A549 (cell line): Measurements from ENCODE around the gene PRR14L. TPM values are rescaled to one million over a fixed set of nuclear protein-coding genes. Genes with fewer than 3 reads are reported as not detected.
"Not testable (repeated sequence)": the region's sequence is repeated elsewhere in the genome, so short reads cannot be mapped to it uniquely, and the experiment has no call there.

ENCODE experiments used
- ATAC-seq, 2 experiments: fragments of 200-7000 bp in 1 of 2; fragments of >200 bp in 1 of 2; cut with Nextera tagmentation in 1 of 2; cut with Tn5 transposase in 1 of 2; 3 replicates each; pipeline versions ENCODE4 v1.8.0 to v1.9.1; 2018 to 2020; ENCODE audit warnings: mild to moderate bottlenecking in 1 of 2, moderate library complexity in 1 of 2
- CTCF ChIA-PET: fragments of 300-600 bp; sonication (Branson Sonifier 250); formaldehyde crosslinking; extraction: SDS; loops from one replicate; lab custom pipeline; 2021; ENCODE audit warnings: antibody characterized with exemption, inconsistent platforms; lab: Yijun Ruan, JAX
- POLR2A ChIA-PET: fragments of 350-600 bp; formaldehyde crosslinking; extraction: SDS; loops from one replicate; lab custom pipeline; 2021; ENCODE audit warnings: antibody characterized with exemption, inconsistent platforms; lab: Yijun Ruan, JAX
- DNase-seq, 2 experiments: peaks; one replicate each; pipeline versions ENCODE4 v3.0.0 to v3.0.0-alpha.2; 2011 to 2016; ENCODE audit warnings: low read depth in 1 of 2, low spot score in 1 of 2
- FAIRE-seq: peaks from 2 replicates; lab custom pipeline; 2011; peaks lifted over from hg19 to GRCh38; lab: Jason Lieb, UNC
- H3K27ac ChIP-seq, 2 experiments: fragments of >200 bp; sonication (Bioruptor Twin); formaldehyde crosslinking; 3 replicates each; pipeline ENCODE4 v1.5.1; 2016 to 2017
- H3K4me1 ChIP-seq: fragments of >200 bp; sonication (Bioruptor Twin); formaldehyde crosslinking; 3 replicates; pipeline ENCODE4 v1.6.1; 2016
- H3K4me2 ChIP-seq: fragments of >200 bp; sonication (Bioruptor Twin); formaldehyde crosslinking; 3 replicates; pipeline ENCODE4 v1.6.1; 2016
- H3K4me3 ChIP-seq: fragments of >200 bp; sonication (Bioruptor Twin); formaldehyde crosslinking; 3 replicates; pipeline ENCODE4 v1.5.1; 2016
- H3K9me3 ChIP-seq: fragments of >200 bp; sonication (Bioruptor Twin); formaldehyde crosslinking; 3 replicates; pipeline ENCODE4 v1.6.1; 2016
- CBX8 ChIP-seq: fragments of 200-600 bp; sonication (generic); IDR thresholded peaks from 2 replicates; pipeline ENCODE4 v1.6.1; 2016
- EHF ChIP-seq: fragments of 250-450 bp; sonication (Bioruptor Pico); IDR thresholded peaks from 2 replicates; pipeline ENCODE4 v1.5.0; 2020; ENCODE audit warnings: mild to moderate bottlenecking
- FOSB ChIP-seq: fragments of 250-450 bp; sonication (Bioruptor Pico); IDR thresholded peaks from 2 replicates; pipeline ENCODE4 v1.5.0; 2020; ENCODE audit warnings: mild to moderate bottlenecking, moderate library complexity
- FOSL2 ChIP-seq, 2 experiments: fragments of 450-650 bp in 1 of 2; fragments of >200 bp in 1 of 2; sonication (Bioruptor Twin) in 1 of 2; formaldehyde crosslinking; IDR thresholded peaks; 2 replicates each; pipeline versions ENCODE4 v1.5.0 to v1.6.1; 2016 to 2020; ENCODE audit warnings: mild to moderate bottlenecking in 1 of 2, moderate library complexity in 1 of 2
- GATA3 ChIP-seq: IDR thresholded peaks from 2 replicates; pipeline ENCODE4 v1.6.1; 2012; ENCODE audit warnings: borderline replicate concordance
- HEYL ChIP-seq: fragments of 250-450 bp; sonication (Bioruptor Pico); IDR thresholded peaks from 2 replicates; pipeline ENCODE4 v1.8.0; 2021; ENCODE audit warnings: mild to moderate bottlenecking, moderate library complexity
- HOXA7 ChIP-seq: fragments of 250-450 bp; sonication (Bioruptor Pico); IDR thresholded peaks from 2 replicates; pipeline ENCODE4 v1.5.0; 2020; ENCODE audit warnings: mild to moderate bottlenecking, moderate library complexity
- HOXB5 ChIP-seq: fragments of 250-450 bp; sonication (Bioruptor Pico); IDR thresholded peaks from 2 replicates; pipeline ENCODE4 v1.5.0; 2020; ENCODE audit warnings: mild to moderate bottlenecking, moderate library complexity
- JUNB ChIP-seq: fragments of >200 bp; sonication (Bioruptor Twin); formaldehyde crosslinking; IDR thresholded peaks from 2 replicates; pipeline ENCODE4 v1.6.1; 2016
- NFE2L2 ChIP-seq: fragments of 150-350 bp; conservative IDR thresholded peaks from 2 replicates; pipeline ENCODE4 v1.6.1; 2014; ENCODE audit warnings: low read length
- RFX5 ChIP-seq: fragments of 450-650 bp; IDR thresholded peaks from 2 replicates; pipeline ENCODE4 v1.7.1; 2014; ENCODE audit warnings: antibody characterized with exemption, mild to moderate bottlenecking, moderate library complexity
- RNF2 ChIP-seq: fragments of 200-600 bp; sonication (generic); IDR thresholded peaks from 2 replicates; pipeline ENCODE4 v1.6.1; 2016; ENCODE audit warnings: low read depth, mild to moderate bottlenecking, antibody characterized with exemption, moderate library complexity, borderline replicate concordance
- SREBF2 ChIP-seq: fragments of 450-650 bp; IDR thresholded peaks from 2 replicates; pipeline ENCODE4 v1.6.1; 2014; ENCODE audit warnings: mild to moderate bottlenecking, moderate library complexity
- WGBS: methylation state at CpG from one replicate; pipeline ENCODE4 v1.1.6; 2017; ENCODE audit errors: missing lambda C conversion rate; 5-methylcytosine and 5-hydroxymethylcytosine counted together
- polyA plus RNA-seq, 4 experiments: library from polyadenylated mRNA; depleted of rRNA in 3 of 4; stranded (reverse); fragments of >200 nt; fragmentation: RNase III in 1 of 4; extraction: RNeasy Plus Mini Kit Qiagen cat#74134 plus additional on column Dnase treatment in 1 of 4; gene quantifications; 2 replicates in 3 of 4; 3 replicates in 1 of 4; pipeline ENCODE4 v1.2.3, GENCODE V29; 2011 to 2017
- TF ChIP-seq, protein P1 (sequence below): fragments of >200 bp; sonication (Bioruptor Twin); formaldehyde crosslinking; IDR thresholded peaks from 3 replicates; pipeline ENCODE4 v1.5.1; 2016
- TF ChIP-seq, protein P2 (sequence below): fragments of 250-450 bp; sonication (Bioruptor Pico); IDR thresholded peaks from 2 replicates; pipeline ENCODE4 v1.5.0; 2020; ENCODE audit warnings: low read depth, mild to moderate bottlenecking, moderate library complexity
- TF ChIP-seq, protein P3 (sequence below): fragments of >200 bp; sonication (Bioruptor Twin); formaldehyde crosslinking; IDR thresholded peaks from 2 replicates; pipeline ENCODE4 v1.6.1; 2016

The PRR14L gene
- polyA plus RNA-seq, 2 of the 4 experiments (the other 2 are of a cell fraction) = 5.6 to 15.7 TPM

DNA sequence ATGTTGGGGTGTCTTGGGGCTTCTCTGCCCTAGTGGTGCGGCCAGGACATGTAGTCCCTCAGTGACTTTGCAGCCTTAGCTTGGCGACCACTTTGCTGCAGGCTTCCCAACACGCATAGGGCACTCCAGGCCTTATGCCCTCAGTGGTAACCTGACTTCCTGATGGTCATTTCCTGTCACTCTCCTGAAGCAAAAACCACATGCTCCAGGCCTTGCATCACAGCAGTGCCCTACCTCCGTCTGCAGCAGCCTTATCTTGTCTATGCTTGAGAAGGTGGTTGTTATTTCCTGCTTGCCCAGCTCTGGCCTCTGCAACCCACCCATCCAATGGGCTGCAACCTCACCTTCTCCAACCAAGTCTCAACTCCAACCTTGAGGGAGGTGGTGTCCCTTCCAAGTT, 54.5 kb downstream of the PRR14L start:
- ATAC-seq (no peak), DNase-seq (no peak), FAIRE-seq (no peak)
- ChIA-PET POLR2A (no interaction called here), CTCF (interaction anchor here (0.7 to 1.6 kb wide), 3 partner anchors 11 to 275 kb away, joined by 3 to 5 read pairs (median 3); no protein-coding TSS in a partner anchor)
- H3K9me3 ChIP-seq = no peaks in the 10 kb centered on the region
- WGBS = 95% methylated on average over 4 of the region's 4 CpGs
- TF ChIP-seq GATA3 (no peak), RFX5 (no peak)
- H3K4me2 ChIP-seq = no peak overlapping the region
- no peak overlapping the region for H3K4me3 ChIP-seq
- H3K27ac ChIP-seq = no peak overlapping the region
- H3K4me1 ChIP-seq = no peaks in the 10 kb centered on the region

DNA sequence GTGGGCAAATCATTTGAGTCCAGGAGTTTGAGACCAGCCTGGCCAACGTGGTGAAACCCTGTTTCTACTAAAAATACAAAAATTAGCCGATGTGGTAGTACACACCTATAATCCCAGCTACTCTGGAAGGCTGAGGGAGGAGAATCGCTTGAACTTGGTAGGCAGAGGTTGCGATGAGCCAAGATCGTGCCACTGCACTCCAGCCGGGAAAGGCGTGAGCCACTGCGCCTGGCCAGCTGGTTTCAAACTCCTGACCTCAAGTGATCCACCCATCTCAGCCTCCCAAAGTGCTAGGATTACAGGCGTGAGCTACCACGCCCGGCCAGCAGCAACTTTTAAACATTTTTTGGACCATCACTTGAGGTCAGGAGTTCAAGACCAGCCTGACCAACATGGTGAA, 55.9 kb downstream of the PRR14L start:
- CTCF ChIA-PET, ATAC-seq, H3K27ac ChIP-seq, POLR2A ChIA-PET, H3K4me1 ChIP-seq, H3K4me2 ChIP-seq, H3K4me3 ChIP-seq, DNase-seq, H3K9me3 ChIP-seq, FAIRE-seq: not testable (repeated sequence)
- WGBS = 100% methylated on average over 8 of the region's 11 CpGs

DNA sequence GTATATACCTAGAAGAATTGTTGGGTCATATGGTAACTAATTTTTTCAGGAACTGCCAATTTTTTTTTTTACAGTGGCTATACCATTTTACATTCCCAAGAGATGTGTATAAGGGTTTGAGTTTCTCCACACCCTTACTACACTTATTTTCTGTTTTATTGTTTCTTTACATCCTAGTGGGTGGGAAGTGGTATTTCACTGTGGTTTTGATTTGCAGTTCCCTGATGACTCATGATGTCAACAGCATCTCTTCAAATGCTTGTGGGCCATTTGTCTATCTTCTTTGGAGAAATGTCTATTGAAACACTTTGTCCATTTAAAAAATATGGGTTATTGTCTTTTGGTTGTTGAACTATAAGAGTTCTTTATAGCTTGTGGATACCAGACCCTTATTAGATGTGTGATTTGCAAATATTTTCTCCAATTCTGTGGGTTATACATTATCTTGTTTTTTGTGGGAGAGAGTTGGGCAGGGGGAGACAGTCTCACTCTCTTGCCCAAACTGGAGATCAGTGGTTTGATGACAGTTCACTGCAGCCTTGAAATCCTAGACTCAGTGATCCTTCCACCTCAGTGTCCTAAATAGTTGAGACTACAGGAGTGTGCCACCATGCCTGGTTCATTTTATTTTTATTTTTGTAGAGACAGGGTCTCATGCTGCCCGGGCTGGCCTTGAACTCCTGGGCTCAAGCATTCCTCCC, 57.6 kb downstream of the PRR14L start:
- no peaks in the 10 kb centered on the region for H3K9me3 ChIP-seq
- H3K4me3 ChIP-seq = no peak overlapping the region
- ATAC-seq (no peak), FAIRE-seq (no peak), DNase-seq (no peak)
- H3K27ac ChIP-seq = no peak overlapping the region
- WGBS = 89% methylated on average over 1 of the region's 1 CpG
- no peak for TF ChIP-seq CBX8
- TF ChIP-seq HOXB5 = no peak
- TF ChIP-seq FOSL2 (IDR thresholded peaks at IDR 0.05) = no peak
- TF ChIP-seq FOSL2 (CRISPR knock-in tag; IDR thresholded peaks at IDR 0.05) = peak; percentile 41; the same call in 1 of the 2 replicates
- no peak overlapping the region for H3K4me2 ChIP-seq
- CTCF ChIA-PET = no interaction called here
- no peaks in the 10 kb centered on the region for H3K4me1 ChIP-seq
- POLR2A ChIA-PET = no interaction called here

DNA sequence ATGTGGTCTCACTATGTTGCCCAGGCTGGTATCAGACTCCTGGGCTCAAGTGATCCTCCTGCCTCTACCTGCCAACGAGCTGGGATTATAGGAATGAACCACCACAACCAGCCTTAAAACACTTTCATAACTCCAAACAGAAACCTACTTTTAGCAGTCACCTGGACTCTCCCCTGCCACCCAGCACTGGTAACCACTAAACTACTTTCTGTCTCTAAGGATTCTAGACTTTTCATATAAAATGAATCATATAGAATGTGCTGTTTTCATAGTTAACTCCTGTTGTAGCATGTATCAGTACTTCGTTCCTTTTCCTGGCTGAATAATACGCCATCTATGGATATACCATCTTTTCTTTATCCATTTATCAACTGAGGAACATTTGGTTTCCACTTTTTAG, 58.5 kb downstream of the PRR14L start:
- Histone ChIP-seq H3K27ac (no peak overlapping the region), H3K4me1 (no peaks in the 10 kb centered on the region), H3K9me3 (no peaks in the 10 kb centered on the region), H3K4me2 (no peak overlapping the region), H3K4me3 (no peak overlapping the region)
- ChIA-PET CTCF (no interaction called here), POLR2A (no interaction called here)
- no peak for ATAC-seq
- TF ChIP-seq, protein P1, sequence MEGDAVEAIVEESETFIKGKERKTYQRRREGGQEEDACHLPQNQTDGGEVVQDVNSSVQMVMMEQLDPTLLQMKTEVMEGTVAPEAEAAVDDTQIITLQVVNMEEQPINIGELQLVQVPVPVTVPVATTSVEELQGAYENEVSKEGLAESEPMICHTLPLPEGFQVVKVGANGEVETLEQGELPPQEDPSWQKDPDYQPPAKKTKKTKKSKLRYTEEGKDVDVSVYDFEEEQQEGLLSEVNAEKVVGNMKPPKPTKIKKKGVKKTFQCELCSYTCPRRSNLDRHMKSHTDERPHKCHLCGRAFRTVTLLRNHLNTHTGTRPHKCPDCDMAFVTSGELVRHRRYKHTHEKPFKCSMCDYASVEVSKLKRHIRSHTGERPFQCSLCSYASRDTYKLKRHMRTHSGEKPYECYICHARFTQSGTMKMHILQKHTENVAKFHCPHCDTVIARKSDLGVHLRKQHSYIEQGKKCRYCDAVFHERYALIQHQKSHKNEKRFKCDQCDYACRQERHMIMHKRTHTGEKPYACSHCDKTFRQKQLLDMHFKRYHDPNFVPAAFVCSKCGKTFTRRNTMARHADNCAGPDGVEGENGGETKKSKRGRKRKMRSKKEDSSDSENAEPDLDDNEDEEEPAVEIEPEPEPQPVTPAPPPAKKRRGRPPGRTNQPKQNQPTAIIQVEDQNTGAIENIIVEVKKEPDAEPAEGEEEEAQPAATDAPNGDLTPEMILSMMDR = no peak
- TF ChIP-seq GATA3 (no peak), SREBF2 (no peak), HOXB5 (no peak)
- TF ChIP-seq, protein P2, sequence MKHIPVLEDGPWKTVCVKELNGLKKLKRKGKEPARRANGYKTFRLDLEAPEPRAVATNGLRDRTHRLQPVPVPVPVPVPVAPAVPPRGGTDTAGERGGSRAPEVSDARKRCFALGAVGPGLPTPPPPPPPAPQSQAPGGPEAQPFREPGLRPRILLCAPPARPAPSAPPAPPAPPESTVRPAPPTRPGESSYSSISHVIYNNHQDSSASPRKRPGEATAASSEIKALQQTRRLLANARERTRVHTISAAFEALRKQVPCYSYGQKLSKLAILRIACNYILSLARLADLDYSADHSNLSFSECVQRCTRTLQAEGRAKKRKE (CRISPR knock-in tag) = no peak
- 97% methylated on average over 3 of the region's 3 CpGs for WGBS
- DNase-seq = no peak
- FAIRE-seq = no peak

DNA sequence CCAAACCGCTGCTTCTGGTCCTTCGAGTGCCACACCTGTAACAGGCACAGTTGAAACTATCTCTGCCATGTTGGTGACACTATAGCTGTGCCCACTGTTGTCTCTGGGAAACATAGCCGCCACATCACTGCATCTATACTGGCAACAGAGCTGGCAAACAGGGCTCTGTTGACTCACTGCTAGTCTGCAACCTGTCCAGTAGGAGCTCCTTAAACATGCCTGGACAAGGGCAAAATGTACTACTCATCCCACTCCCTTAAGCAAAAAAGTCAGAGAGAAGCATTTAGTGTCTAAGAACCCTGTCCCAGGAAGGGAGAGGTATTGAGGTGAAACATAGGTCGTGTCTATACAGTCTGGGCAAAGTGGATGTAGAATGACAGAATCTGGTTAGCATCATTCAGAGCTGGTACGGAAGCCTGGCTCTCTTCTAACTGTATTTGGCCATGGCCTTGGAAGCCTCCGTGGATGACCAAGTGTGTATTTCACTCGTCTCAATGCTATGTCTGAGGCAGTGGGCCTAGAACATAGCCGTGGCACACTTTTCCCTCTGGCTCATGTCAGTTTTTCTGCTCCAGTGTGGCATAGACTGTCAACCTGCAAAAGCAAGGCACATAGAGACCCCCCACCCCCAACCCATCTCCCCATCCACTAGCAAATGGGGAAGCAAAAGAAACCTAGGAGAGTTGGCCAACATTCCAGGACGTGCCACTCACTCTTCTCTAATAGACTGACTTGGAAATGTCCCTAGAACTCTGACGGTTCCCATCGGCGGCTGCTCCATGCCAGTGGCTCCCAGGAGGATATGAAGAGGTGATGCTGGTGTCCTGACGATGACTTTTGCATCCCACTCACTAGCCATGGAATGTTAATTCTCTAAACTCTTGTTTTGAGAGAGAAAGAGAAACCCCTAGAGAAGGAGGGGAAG, 66.5 kb downstream of the PRR14L start:
- DNase-seq (no peak), FAIRE-seq (no peak), ATAC-seq (no peak)
- 88% methylated on average over 11 of the region's 13 CpGs for WGBS
- H3K4me3 ChIP-seq = no peak overlapping the region
- ChIA-PET CTCF (interaction anchor here (0.5 to 1.4 kb wide), 3 partner anchors 18 to 320 kb away, joined by 3 to 4 read pairs (median 4); no protein-coding TSS in a partner anchor), POLR2A (no interaction called here)
- H3K4me1 ChIP-seq = no peaks in the 10 kb centered on the region
- no peak overlapping the region for H3K4me2 ChIP-seq
- H3K27ac ChIP-seq = no peak overlapping the region
- H3K9me3 ChIP-seq = no peaks in the 10 kb centered on the region
- TF ChIP-seq FOSB = no peak
- no peak for TF ChIP-seq NFE2L2
- TF ChIP-seq JUNB = no peak
- TF ChIP-seq RNF2 = no peak
- TF ChIP-seq HEYL (CRISPR knock-in tag) = no peak
- TF ChIP-seq, protein P1 = no peak
- no peak for TF ChIP-seq EHF
- TF ChIP-seq, protein P3, sequence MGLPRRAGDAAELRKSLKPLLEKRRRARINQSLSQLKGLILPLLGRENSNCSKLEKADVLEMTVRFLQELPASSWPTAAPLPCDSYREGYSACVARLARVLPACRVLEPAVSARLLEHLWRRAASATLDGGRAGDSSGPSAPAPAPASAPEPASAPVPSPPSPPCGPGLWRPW = no peak
- no peak for TF ChIP-seq HOXA7
